Fibroblast of skin of right quadriceps (primary cell): ENCODE data around the gene ACAA1.
A peak's percentile ranks its signal among the peaks of the same experiment; 100 is the strongest.
"Not testable (repeated sequence)": the region's sequence is repeated elsewhere in the genome, so short reads cannot be mapped to it uniquely, and the experiment has no call there.

Experiments
- DNase-seq: peaks from one replicate; pipeline ENCODE4 v3.0.0-alpha.2; 2013

Gene ACAA1, protein sequence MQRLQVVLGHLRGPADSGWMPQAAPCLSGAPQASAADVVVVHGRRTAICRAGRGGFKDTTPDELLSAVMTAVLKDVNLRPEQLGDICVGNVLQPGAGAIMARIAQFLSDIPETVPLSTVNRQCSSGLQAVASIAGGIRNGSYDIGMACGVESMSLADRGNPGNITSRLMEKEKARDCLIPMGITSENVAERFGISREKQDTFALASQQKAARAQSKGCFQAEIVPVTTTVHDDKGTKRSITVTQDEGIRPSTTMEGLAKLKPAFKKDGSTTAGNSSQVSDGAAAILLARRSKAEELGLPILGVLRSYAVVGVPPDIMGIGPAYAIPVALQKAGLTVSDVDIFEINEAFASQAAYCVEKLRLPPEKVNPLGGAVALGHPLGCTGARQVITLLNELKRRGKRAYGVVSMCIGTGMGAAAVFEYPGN

GRCh38 chr3:38136777-38137614 lies at the start of gene ACAA1:
TSS of gene ACAA1 (minus strand) at chr3:38137127. CDS start at chr3:38137035, 92 bp downstream.
- DNase-seq: peak; percentile 98

GRCh38 chr3:38177181-38177580 lies 40.3 kb upstream of the ACAA1 start:
- DNase-seq: no peak

GRCh38 chr3:38173834-38174418 lies 37.0 kb upstream of the ACAA1 start:
- DNase-seq: no peak

- no peak for DNase-seq
Measured at GRCh38 chr3:38171622-38172021, 34.7 kb upstream of the ACAA1 start.

- no peak for DNase-seq
Measured at GRCh38 chr3:38170722-38171121, 33.8 kb upstream of the ACAA1 start.

- peak; percentile 52 for DNase-seq
Measured at GRCh38 chr3:38169027-38169317, 32.0 kb upstream of the ACAA1 start.

GRCh38 chr3:38168151-38169026 lies 31.5 kb upstream of the ACAA1 start:
- DNase-seq: peak; percentile 75

DNA sequence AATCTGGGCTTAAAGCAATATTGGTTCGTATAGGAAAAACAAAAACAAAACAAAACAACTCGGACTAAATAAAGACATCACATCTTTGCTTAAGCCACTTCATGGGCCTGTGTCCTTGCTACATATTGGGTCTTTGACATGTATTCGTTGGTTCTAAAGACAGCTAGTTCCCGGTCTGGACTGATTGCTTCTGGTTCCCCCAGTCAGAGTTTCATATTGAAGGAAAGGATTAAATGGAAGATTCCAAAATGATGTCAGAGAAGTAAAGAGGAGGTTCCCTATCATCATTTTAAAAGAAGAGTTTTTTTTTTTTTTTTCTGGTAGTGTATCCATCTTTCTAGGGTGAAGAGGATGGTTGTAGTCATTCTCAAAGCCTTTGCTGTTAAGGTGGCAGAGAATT lies 30.7 kb upstream of the ACAA1 start:
- DNase-seq: no peak

DNA sequence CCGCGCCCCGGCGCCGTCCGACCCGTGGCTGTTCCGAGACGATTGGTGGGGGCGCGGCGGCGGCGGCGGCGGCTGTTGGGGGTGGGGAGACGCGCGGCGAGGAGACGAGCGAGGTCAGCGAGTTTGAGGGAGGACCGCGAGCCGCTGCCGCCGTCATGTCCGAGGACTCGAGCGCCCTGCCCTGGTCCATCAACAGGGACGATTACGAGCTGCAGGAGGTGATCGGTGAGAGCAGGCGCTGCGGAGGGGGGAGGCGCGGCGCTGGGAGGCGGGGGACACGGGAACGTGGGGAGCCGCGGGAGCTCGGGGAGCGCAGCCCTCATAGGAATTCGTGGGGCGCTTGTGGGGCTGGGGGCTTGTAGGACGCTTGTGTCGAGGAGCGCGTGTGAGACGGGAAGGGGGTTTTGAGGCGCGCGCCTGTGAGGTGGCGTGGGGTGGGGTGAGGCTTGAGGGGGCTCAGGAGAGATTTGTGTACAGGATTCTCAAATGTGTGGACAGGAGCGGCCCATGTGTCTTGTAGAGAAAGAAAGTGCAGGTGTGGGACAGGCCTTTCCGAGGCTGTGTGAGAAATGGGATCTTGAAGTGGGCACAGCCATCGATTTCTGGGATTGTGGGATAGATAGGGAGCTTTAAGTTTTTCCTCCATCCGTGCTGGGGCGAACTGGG lies 28.9 kb upstream of the ACAA1 start:
- DNase-seq: no peak

GRCh38 chr3:38164952-38165721 lies 28.2 kb upstream of the ACAA1 start, which contains the start of gene OXSR1:
TSS of gene OXSR1 (plus strand) at chr3:38165537. CDS start at chr3:38165877, 340 bp downstream.
- peak; percentile 100 for DNase-seq

- DNase-seq: no peak
Measured at GRCh38 chr3:38164643-38164951, 27.7 kb upstream of the ACAA1 start.

- DNase-seq: no peak
Measured at GRCh38 chr3:38163841-38164642, 27.1 kb upstream of the ACAA1 start.

DNA sequence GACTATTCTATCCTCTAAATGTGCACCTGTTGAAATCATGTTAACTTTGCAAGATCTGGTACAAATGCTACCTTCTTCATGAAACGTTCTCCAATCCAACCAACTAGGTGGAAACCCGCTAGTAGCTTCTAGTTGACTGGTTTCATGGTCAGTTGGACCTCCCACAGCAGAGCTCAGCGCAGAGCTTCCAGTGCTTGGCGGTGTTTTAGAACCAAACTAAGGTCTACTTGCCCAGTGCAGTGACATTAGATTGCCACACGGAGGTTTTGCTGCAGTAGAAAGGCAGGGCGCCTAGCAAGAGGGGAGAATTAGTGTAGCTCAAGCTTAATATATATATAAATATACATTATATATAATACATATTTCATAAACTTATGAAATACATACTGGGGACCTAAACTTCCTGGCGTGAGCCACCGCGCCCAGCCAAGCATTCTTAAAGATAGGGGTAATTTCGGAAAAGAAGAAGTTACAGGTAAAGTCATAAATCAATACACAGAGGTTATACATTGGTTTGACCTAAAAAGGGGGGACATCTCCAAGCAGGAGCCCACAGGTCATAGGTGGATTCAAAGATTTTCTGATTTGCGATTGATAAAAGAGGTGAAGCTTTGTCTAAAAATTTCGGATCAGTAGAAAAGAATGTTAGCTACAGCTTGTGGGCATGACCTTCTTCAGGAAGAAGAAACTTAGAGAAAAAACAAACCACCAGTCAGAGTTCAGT lies 26.4 kb upstream of the ACAA1 start:
- DNase-seq: no peak

DNA sequence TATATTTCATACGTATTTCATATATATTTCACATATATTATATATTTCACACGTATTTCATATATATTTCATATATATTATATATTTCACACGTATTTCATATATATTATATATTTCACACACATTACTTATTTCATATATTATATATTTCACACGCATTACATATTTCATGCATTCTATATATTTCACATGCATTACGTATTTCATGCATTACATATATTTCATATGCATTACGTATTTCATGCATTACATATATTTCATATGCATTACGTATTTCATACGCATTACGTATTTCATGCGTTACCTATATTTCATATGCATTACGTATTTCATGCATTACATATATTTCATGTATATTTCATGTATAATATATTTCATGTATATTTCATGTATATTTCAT lies 23.8 kb upstream of the ACAA1 start:
- DNase-seq: not testable (repeated sequence)

- no peak for DNase-seq
Measured at GRCh38 chr3:38158472-38158871, 21.5 kb upstream of the ACAA1 start.

- no peak for DNase-seq
Measured at GRCh38 chr3:38157595-38157994, 20.7 kb upstream of the ACAA1 start.

DNA sequence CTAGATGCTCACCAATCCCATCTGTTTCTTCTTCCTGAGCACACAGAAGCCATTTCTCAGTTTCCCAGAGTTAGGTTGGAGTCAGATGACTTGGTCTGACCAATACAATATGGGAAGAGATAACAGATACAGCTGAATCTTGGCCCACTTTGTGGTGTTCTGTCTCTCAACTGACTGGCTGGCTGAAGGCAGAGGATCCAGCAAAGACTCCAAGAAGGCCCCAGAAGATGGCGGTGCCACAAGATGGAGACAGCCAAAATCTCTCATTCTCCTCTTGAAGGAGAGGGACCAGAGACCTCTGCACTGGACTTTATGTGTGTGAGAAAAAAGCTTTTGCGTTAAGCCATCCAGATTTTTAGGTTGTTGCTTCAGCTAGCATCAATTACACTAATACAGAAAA lies 20.2 kb upstream of the ACAA1 start:
- no peak for DNase-seq

GRCh38 chr3:38155825-38156224 lies 18.9 kb upstream of the ACAA1 start:
- no peak for DNase-seq

GRCh38 chr3:38154625-38155255 lies 17.8 kb upstream of the ACAA1 start:
- no peak for DNase-seq
